ENCODE measurements around the gene WDR77. TPM values are rescaled to one million over a fixed set of nuclear protein-coding genes. Genes with fewer than 3 reads are reported as not detected.

Gene WDR77
- total RNA-seq, 1 donor from 2014 or later: 48.5 TPM

DNA sequence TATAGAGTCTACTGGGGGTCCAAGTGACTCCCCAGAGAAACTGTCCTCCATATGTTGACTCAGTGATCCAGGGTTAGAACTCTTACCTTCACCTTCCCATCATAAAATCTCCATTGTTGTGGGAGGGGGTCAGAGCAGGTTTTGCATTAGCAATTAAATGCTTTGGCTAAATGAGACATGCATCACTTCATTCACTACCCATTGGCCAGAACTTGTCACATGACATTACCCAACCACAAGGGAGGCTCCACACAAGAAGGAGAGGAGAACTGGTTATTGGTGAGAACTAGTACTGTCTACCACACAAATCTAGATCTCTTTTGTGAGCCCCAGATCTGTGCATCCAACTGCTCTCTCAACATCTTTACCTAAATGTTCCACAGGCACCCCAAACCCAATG is 20.5 kb upstream of the WDR77 start:
- no peak for DNase-seq (ENCODE audit: low read depth, low spot score)

GRCh38 chr1:111468717-111469100 is 19.7 kb upstream of the WDR77 start:
- DNase-seq (ENCODE audit: low read depth, low spot score): no peak

GRCh38 chr1:111467865-111468716 is 19.0 kb upstream of the WDR77 start:
- no peak for DNase-seq (ENCODE audit: low read depth, low spot score)

GRCh38 chr1:111466480-111466879 is 17.4 kb upstream of the WDR77 start:
- no peak for DNase-seq (ENCODE audit: low read depth, low spot score)

DNA sequence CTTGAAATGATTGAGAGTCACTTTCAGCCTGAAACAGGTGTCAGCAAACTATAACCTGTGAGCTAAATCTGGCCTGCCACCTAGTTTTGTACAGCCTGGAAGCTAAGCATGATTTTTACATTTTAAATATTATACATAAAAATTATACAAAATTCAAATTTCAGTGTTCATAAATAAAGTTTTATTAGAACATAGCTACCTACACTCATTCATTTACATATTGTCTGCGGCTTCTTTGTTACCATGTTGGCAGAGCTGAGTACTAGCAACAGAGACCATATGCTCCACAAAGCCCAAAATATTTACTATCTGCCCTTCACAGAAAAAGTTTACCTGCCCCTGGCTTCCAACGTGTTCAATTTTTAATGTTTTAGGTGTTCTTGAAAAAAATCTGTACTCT is 16.7 kb upstream of the WDR77 start:
- DNase-seq (ENCODE audit: low read depth, low spot score): no peak

DNA sequence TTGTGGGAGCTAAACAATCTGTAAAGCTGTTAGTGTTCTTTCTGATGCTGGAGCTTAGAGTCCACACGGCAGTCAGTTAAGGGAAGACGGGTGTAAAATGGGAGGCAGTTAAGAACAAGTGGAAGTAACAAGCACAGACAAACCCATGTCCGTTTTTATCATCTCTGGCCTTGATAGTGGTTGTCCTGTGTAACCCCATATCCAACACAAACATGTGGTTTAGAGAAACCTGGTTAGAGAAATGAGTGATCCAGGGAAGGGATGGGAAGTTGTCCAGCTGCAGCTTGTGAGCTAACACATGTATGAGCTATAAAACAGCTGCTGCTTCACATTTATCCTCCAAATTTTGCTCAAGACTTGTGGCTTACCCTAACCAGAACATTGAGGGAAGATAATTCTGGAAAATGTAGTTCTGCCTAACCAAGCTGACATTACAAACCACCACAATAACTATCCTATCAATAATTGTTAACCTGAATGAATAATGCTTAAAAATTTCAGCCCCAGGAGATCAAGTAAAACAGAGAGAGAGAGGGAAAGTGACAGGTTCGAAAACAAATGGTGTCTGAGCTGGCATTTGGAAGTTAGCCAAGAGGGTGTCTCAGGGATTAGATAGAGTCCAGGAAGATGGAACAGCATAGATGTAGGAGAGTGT is 14.1 kb upstream of the WDR77 start:
- no peak for DNase-seq (ENCODE audit: low read depth, low spot score)

- DNase-seq (ENCODE audit: low read depth, low spot score): no peak
Measured at GRCh38 chr1:111462370-111463028, 13.4 kb upstream of the WDR77 start.

- no peak for DNase-seq (ENCODE audit: low read depth, low spot score)
Measured at GRCh38 chr1:111461765-111462164, 12.7 kb upstream of the WDR77 start.

- DNase-seq (ENCODE audit: low read depth, low spot score): no peak
Measured at GRCh38 chr1:111455642-111456031, 6.6 kb upstream of the WDR77 start.

DNA sequence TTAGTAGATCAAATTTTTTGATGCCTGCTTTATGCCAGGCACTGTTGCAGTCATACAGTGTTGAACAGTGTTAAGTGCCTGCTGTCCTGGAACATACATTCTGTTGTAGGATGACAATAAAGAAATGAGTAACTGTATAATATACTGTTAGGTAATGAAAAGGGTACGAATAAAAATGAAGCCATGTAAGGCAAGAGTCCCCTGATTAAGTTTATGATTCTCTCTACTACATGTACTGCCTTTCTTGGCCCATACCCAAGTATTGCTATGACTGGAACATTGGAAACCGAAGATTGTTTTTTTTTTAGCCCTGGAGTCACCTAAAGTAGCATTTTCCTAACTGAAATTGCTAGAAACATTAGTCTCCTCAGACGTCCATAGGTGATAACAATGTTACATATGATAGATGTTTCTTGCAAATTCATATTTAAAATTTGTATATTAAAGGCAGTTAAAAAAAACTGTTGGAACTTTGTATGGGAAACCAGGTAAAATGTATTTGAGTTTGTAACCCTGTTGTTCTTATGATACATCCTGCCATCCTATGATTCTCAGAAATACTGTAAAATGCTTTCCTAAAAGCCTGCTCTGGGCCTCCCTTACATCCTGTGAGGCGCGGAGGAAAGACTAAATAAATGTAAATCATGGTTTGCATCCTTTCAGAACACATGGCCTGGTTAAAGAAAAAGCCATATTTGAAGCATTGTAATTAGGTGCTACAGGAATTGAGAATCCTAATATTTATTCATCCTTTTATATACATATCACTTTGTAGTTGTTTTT is 6.0 kb upstream of the WDR77 start:
- no peak for DNase-seq (ENCODE audit: low read depth, low spot score)

DNA sequence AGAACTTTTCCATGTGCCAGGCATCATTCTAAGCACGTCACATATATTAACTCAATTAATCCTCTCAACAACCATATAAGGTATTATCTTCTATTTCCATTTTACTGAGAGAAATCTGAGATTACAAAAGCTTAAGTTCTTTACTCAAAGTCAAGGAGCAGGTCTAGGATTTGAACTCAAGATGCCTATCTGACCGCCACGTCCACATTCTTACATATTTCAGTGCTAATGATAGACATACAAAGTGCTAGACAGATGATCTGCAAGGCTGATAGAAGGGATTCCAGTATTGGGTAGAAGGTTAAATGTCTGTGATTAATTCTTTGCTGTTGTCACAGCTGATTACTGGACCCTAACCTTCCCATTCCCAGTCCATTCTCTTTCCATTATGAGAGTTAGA is 4.7 kb upstream of the WDR77 start:
- no peak for DNase-seq (ENCODE audit: low read depth, low spot score)

- no peak for DNase-seq (ENCODE audit: low read depth, low spot score)
Measured at GRCh38 chr1:111452581-111452980, 3.5 kb upstream of the WDR77 start.

GRCh38 chr1:111450185-111450584 is 1.1 kb upstream of the WDR77 start:
- no peak for DNase-seq (ENCODE audit: low read depth, low spot score)

- no peak for DNase-seq (ENCODE audit: low read depth, low spot score)
Measured at GRCh38 chr1:111449703-111450017, 604 bp upstream of the WDR77 start.

GRCh38 chr1:111448482-111448917 is 556 bp downstream of the WDR77 start:
- no peak for DNase-seq (ENCODE audit: low read depth, low spot score)

DNA sequence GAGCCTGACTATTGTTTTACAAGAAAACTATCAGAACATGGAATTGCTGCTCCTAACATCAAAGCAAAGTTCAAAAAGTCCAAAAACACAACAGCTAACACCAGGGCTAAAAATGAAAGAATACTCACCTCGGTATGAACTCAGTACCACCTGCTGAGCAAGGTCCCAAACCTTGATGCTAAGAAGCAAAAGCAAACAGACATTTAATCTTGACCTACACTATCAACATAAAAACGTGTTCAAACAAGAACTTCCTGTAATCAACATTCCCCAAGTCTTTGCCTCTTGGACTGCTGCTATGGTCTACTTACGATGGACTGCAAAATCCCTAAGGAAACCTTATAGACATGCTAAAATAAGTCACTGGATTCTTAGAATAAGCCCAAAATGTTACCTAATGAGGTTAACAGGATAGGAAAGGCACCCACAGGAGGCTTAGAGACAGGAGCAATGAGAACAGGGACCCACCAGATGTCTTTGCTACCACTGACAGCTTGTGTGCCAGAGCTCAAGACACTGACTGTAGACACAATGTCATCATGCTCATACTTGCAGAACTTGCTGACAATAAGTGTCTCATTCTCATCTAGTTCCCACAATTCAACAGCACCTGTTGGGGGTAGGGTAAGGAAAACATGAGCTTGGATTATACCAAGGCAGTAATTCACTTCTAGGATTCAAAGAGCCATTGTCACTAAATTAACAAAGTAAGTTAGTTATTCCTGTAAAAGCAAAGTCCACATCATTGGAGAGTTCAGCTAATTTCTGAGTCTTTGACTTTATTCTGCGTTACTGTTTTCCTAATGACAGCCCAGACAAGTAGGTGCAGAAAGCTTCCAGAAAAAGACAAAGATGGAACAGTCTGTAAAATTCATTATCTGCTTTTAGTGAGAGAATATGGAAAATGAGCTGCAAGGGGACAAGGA is 1.8 kb downstream of the WDR77 start:
- no peak for DNase-seq (ENCODE audit: low read depth, low spot score)

DNA sequence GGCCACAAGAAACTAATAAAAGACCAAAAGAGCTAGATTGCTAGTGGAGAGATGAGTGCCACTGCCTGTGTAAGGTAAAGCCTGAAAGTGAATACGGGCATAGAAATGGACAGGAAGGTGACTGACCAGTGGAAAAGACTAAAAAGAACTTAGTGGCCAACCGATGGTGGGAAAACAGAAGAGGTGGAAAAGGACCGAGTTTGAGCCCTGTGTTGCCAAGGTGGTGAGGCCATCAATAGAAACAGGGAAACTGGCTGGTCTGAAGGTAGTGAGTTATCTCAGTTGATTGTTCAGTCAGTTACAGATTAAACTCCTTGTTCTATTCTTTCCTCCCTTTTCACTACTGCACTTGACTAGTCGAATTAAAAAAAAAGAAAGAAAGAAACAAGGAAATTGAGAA is 2.5 kb downstream of the WDR77 start:
- no peak for DNase-seq (ENCODE audit: low read depth, low spot score)

- no peak for DNase-seq (ENCODE audit: low read depth, low spot score)
Measured at GRCh38 chr1:111444031-111444430, 5.0 kb downstream of the WDR77 start.

DNA sequence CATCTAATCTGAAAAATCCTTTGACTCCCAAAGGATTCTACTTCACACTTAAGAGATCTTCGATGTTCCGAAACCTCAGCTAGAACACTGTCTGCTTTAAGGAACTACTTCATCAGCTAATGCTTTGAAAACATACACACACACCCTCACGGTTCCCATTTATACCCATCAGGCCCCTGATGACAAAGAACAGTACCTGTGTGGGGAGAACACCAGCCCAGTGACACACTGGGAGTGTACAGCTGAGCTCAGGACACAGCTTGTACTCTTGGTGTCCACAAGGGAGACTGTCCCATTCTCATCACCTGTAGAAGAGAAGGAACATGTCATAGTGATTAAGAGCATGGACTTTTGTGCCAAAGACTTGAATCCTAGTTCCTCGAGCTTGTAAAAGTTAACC is 6.6 kb downstream of the WDR77 start:
- DNase-seq (ENCODE audit: low read depth, low spot score): no peak

DNA sequence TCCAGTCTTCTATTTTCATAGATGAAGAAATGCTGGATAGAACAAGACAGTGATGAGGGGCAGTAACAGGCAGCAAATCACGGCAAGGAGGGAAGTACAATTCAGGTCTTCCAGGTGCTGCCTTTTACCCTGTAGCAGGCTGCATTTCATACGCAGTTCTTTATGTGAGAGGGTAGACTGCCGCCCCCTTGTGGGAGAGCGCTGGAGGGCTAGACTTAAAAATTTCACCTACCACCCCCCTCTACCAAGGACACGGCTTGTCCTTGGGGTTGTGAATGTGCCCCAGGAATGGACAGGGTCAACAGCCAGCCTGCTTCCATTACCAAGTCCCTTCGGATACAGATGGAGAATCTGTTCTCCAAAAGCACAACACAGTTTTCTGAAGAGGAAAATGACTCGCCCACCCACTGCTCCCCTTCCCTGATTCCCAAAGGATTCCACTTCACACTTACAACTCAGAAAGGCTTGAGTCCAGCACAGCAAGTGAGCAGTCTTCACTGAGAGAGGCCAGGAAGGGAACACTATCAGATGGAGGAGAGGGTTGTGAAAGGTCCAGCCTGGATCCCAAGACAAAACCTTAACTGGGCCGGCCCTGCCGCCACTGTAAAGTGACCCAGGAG is 7.4 kb downstream of the WDR77 start:
- no peak for DNase-seq (ENCODE audit: low read depth, low spot score)
